A549 (cell line): Measurements from ENCODE around the gene CAPN2. TPM values are rescaled to one million over a fixed set of nuclear protein-coding genes. Genes with fewer than 3 reads are reported as not detected.

Experiments
- ATAC-seq, 2 experiments: fragments of 200-7000 bp in 1 of 2; fragments of >200 bp in 1 of 2; cut with Nextera tagmentation in 1 of 2; cut with Tn5 transposase in 1 of 2; 3 replicates each; pipeline versions ENCODE4 v1.8.0 to v1.9.1; 2018 to 2020; ENCODE audit warnings: mild to moderate bottlenecking in 1 of 2, moderate library complexity in 1 of 2
- CTCF ChIA-PET: fragments of 300-600 bp; sonication (Branson Sonifier 250); formaldehyde crosslinking; extraction: SDS; loops from one replicate; lab custom pipeline; 2021; ENCODE audit warnings: antibody characterized with exemption, inconsistent platforms; lab: Yijun Ruan, JAX
- POLR2A ChIA-PET: fragments of 350-600 bp; formaldehyde crosslinking; extraction: SDS; loops from one replicate; lab custom pipeline; 2021; ENCODE audit warnings: antibody characterized with exemption, inconsistent platforms; lab: Yijun Ruan, JAX
- DNase-seq, 2 experiments: peaks; one replicate each; pipeline versions ENCODE4 v3.0.0 to v3.0.0-alpha.2; 2011 to 2016; ENCODE audit warnings: low read depth in 1 of 2, low spot score in 1 of 2
- FAIRE-seq: peaks from 2 replicates; lab custom pipeline; 2011; peaks lifted over from hg19 to GRCh38; lab: Jason Lieb, UNC
- H3K27ac ChIP-seq, 2 experiments: fragments of >200 bp; sonication (Bioruptor Twin); formaldehyde crosslinking; 3 replicates each; pipeline ENCODE4 v1.5.1; 2016 to 2017
- H3K4me1 ChIP-seq: fragments of >200 bp; sonication (Bioruptor Twin); formaldehyde crosslinking; 3 replicates; pipeline ENCODE4 v1.6.1; 2016
- H3K4me2 ChIP-seq: fragments of >200 bp; sonication (Bioruptor Twin); formaldehyde crosslinking; 3 replicates; pipeline ENCODE4 v1.6.1; 2016
- H3K4me3 ChIP-seq: fragments of >200 bp; sonication (Bioruptor Twin); formaldehyde crosslinking; 3 replicates; pipeline ENCODE4 v1.5.1; 2016
- H3K9me3 ChIP-seq: fragments of >200 bp; sonication (Bioruptor Twin); formaldehyde crosslinking; 3 replicates; pipeline ENCODE4 v1.6.1; 2016
- CBX2 ChIP-seq: fragments of 200-600 bp; sonication (generic); IDR thresholded peaks from 2 replicates; pipeline ENCODE4 v1.6.1; 2016; ENCODE audit warnings: low read depth, mild to moderate bottlenecking, borderline replicate concordance
- CTCF ChIP-seq: fragments of >200 bp; sonication (Bioruptor Twin); formaldehyde crosslinking; IDR thresholded peaks from 3 replicates; pipeline ENCODE4 v1.5.1; 2016
- EHF ChIP-seq: fragments of 250-450 bp; sonication (Bioruptor Pico); IDR thresholded peaks from 2 replicates; pipeline ENCODE4 v1.5.0; 2020; ENCODE audit warnings: mild to moderate bottlenecking
- EP300 ChIP-seq, 2 experiments: fragments of >200 bp; sonication (Bioruptor Twin); formaldehyde crosslinking; IDR thresholded peaks; 2 replicates in 1 of 2; 3 replicates in 1 of 2; pipeline ENCODE4 v1.6.1; 2016 to 2017
- ESRRA ChIP-seq: fragments of 150-350 bp; IDR thresholded peaks from 2 replicates; pipeline ENCODE4 v1.6.1; 2014; ENCODE audit warnings: mild to moderate bottlenecking, low read length, borderline replicate concordance
- FOSB ChIP-seq: fragments of 250-450 bp; sonication (Bioruptor Pico); IDR thresholded peaks from 2 replicates; pipeline ENCODE4 v1.5.0; 2020; ENCODE audit warnings: mild to moderate bottlenecking, moderate library complexity
- FOSL2 ChIP-seq, 2 experiments: fragments of 450-650 bp in 1 of 2; fragments of >200 bp in 1 of 2; sonication (Bioruptor Twin) in 1 of 2; formaldehyde crosslinking; IDR thresholded peaks; 2 replicates each; pipeline versions ENCODE4 v1.5.0 to v1.6.1; 2016 to 2020; ENCODE audit warnings: mild to moderate bottlenecking in 1 of 2, moderate library complexity in 1 of 2
- GATA3 ChIP-seq: IDR thresholded peaks from 2 replicates; pipeline ENCODE4 v1.6.1; 2012; ENCODE audit warnings: borderline replicate concordance
- HDAC2 ChIP-seq: fragments of 200-600 bp; sonication (generic); IDR thresholded peaks from 2 replicates; pipeline ENCODE4 v1.6.1; 2016
- HOXA7 ChIP-seq: fragments of 250-450 bp; sonication (Bioruptor Pico); IDR thresholded peaks from 2 replicates; pipeline ENCODE4 v1.5.0; 2020; ENCODE audit warnings: mild to moderate bottlenecking, moderate library complexity
- HOXB13 ChIP-seq: fragments of 250-450 bp; sonication (Bioruptor Pico); IDR thresholded peaks from 2 replicates; pipeline ENCODE4 v1.5.0; 2020; ENCODE audit warnings: low read depth, mild to moderate bottlenecking, moderate library complexity
- HOXB5 ChIP-seq: fragments of 250-450 bp; sonication (Bioruptor Pico); IDR thresholded peaks from 2 replicates; pipeline ENCODE4 v1.5.0; 2020; ENCODE audit warnings: mild to moderate bottlenecking, moderate library complexity
- JUN ChIP-seq, 2 experiments: fragments of >200 bp; sonication (Bioruptor Twin); formaldehyde crosslinking; IDR thresholded peaks; 2 replicates in 1 of 2; 3 replicates in 1 of 2; pipeline ENCODE4 v1.6.1; 2016 to 2017
- MYC ChIP-seq: IDR thresholded peaks from 2 replicates; pipeline ENCODE4 v1.6.1; 2012; ENCODE audit warnings: mild to moderate bottlenecking, inconsistent platforms, low read length, improper control_type of control experiment, borderline replicate concordance
- NFE2L2 ChIP-seq: fragments of 150-350 bp; conservative IDR thresholded peaks from 2 replicates; pipeline ENCODE4 v1.6.1; 2014; ENCODE audit warnings: low read length
- NPAS2 ChIP-seq: fragments of 250-450 bp; sonication (Bioruptor Pico); IDR thresholded peaks from 2 replicates; pipeline ENCODE4 v1.8.0; 2022; ENCODE audit warnings: mild to moderate bottlenecking, moderate library complexity, borderline replicate concordance
- NR3C1 ChIP-seq: fragments of >200 bp; sonication (Bioruptor Twin); formaldehyde crosslinking; IDR thresholded peaks from 3 replicates; pipeline ENCODE4 v1.6.1; 2017
- POLR2A ChIP-seq: IDR thresholded peaks from 2 replicates; pipeline ENCODE4 v1.6.1; 2012; ENCODE audit warnings: mild to moderate bottlenecking, low read length
- RARB ChIP-seq: fragments of 250-450 bp; sonication (Bioruptor Pico); IDR thresholded peaks from 2 replicates; pipeline ENCODE4 v1.8.0; 2021; ENCODE audit warnings: mild to moderate bottlenecking, moderate library complexity
- RFX5 ChIP-seq: fragments of 450-650 bp; IDR thresholded peaks from 2 replicates; pipeline ENCODE4 v1.7.1; 2014; ENCODE audit warnings: antibody characterized with exemption, mild to moderate bottlenecking, moderate library complexity
- RNF2 ChIP-seq: fragments of 200-600 bp; sonication (generic); IDR thresholded peaks from 2 replicates; pipeline ENCODE4 v1.6.1; 2016; ENCODE audit warnings: low read depth, mild to moderate bottlenecking, antibody characterized with exemption, moderate library complexity, borderline replicate concordance
- ZC3H11A ChIP-seq: fragments of 450-650 bp; IDR thresholded peaks from 2 replicates; pipeline ENCODE4 v1.6.1; 2014; ENCODE audit warnings: antibody characterized with exemption, mild to moderate bottlenecking
- ZFP36 ChIP-seq: fragments of 450-650 bp; IDR thresholded peaks from 2 replicates; pipeline ENCODE4 v1.6.1; 2014; ENCODE audit warnings: borderline replicate concordance; ENCODE audit not compliant: partially characterized antibody
- WGBS: methylation state at CpG from one replicate; pipeline ENCODE4 v1.1.6; 2017; ENCODE audit errors: missing lambda C conversion rate; 5-methylcytosine and 5-hydroxymethylcytosine counted together
- polyA plus RNA-seq, 4 experiments: library from polyadenylated mRNA; depleted of rRNA in 3 of 4; stranded (reverse); fragments of >200 nt; fragmentation: RNase III in 1 of 4; extraction: RNeasy Plus Mini Kit Qiagen cat#74134 plus additional on column Dnase treatment in 1 of 4; gene quantifications; 2 replicates in 3 of 4; 3 replicates in 1 of 4; pipeline ENCODE4 v1.2.3, GENCODE V29; 2011 to 2017
- TF ChIP-seq, protein P1 (sequence below): IDR thresholded peaks from 2 replicates; pipeline ENCODE4 v1.6.1; 2012
- TF ChIP-seq, protein P2 (sequence below): IDR thresholded peaks from 2 replicates; pipeline ENCODE4 v1.6.1; 2012; ENCODE audit warnings: low read depth, borderline replicate concordance
- TF ChIP-seq, protein P3 (sequence below): fragments of 200-600 bp; sonication (generic); IDR thresholded peaks from 2 replicates; pipeline ENCODE4 v1.6.1; 2016; ENCODE audit warnings: antibody characterized with exemption, mild to moderate bottlenecking, moderate library complexity
- TF ChIP-seq, protein P4 (sequence below): fragments of >200 bp; sonication (Bioruptor Twin); formaldehyde crosslinking; IDR thresholded peaks from 2 replicates; pipeline ENCODE4 v1.6.1; 2016
- TF ChIP-seq, protein P5 (sequence below): fragments of 150-350 bp; IDR thresholded peaks from 2 replicates; pipeline ENCODE4 v1.6.1; 2014; ENCODE audit warnings: low read depth, mild to moderate bottlenecking, low read length

Gene CAPN2
- polyA plus RNA-seq, 2 of the 4 experiments (the other 2 are of a cell fraction) = 199 to 300 TPM

DNA sequence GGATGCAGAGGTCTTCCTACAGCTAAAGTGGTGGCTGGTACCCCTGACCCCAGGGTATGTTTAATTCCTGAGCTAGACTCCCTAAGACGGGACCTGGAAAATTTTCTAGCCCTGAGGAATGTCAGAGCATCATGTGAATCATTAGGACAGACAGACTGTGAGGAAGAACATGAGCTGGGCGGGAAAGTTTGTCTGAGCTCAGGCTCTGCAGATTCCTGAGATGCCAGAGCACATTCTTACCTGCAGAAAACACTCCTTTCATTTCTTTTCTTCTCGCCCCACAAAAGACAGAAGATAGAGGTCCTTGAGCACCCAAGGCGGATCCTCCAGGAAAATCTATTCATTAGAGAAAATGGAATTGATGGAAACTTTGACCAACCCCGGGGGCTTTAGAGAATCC, 6.5 kb downstream of the CAPN2 start:
- Histone ChIP-seq H3K27ac (peak overlapping the region; percentile 99), H3K9me3 (no peaks in the 10 kb centered on the region), H3K4me1 (peaks cover 100% of the 10 kb centered on the region), H3K4me2 (peak overlapping the region; percentile 88), H3K4me3 (peak overlapping the region; percentile 8; the same call in 2 of the 3 replicates)
- CTCF ChIA-PET = interaction anchor here (0.8 to 7.1 kb wide), 6 partner anchors 9 to 39 kb away, joined by 3 to 84 read pairs (median 12); no protein-coding TSS in a partner anchor
- ATAC-seq = peak; percentile 12 to 42; a peak in 3 of 6 replicates
- FAIRE-seq = no peak
- POLR2A ChIA-PET = interaction anchor here (0.6 to 2.0 kb wide), 5 partner anchors 11 to 532 kb away, joined by 3 to 7 read pairs (median 5); no protein-coding TSS in a partner anchor
- peak in 1 of 2 experiments; percentile 61 for DNase-seq
- 23% methylated on average over 5 of the region's 5 CpGs for WGBS
- TF ChIP-seq RARB (no peak), GATA3 (peak; percentile 56; the same call in 1 of the 2 replicates), JUN (IDR thresholded peaks at IDR 0.05) (0 out of 5 replicates have a peak, but pooled peaks of 1 of the 2 experiments have one; percentile 16), POLR2A (no peak), EP300 (IDR thresholded peaks at IDR 0.05) (peak in 1 of 2 experiments; percentile 39; a peak in 1 of 5 replicates), FOSB (CRISPR knock-in tag) (no peak)
- TF ChIP-seq, protein P1, sequence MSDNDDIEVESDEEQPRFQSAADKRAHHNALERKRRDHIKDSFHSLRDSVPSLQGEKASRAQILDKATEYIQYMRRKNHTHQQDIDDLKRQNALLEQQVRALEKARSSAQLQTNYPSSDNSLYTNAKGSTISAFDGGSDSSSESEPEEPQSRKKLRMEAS = peak; percentile 55; the same call in 1 of the 2 replicates
- TF ChIP-seq, protein P2, sequence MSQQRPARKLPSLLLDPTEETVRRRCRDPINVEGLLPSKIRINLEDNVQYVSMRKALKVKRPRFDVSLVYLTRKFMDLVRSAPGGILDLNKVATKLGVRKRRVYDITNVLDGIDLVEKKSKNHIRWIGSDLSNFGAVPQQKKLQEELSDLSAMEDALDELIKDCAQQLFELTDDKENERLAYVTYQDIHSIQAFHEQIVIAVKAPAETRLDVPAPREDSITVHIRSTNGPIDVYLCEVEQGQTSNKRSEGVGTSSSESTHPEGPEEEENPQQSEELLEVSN = peak; percentile 28; the same call in 1 of the 2 replicates

DNA sequence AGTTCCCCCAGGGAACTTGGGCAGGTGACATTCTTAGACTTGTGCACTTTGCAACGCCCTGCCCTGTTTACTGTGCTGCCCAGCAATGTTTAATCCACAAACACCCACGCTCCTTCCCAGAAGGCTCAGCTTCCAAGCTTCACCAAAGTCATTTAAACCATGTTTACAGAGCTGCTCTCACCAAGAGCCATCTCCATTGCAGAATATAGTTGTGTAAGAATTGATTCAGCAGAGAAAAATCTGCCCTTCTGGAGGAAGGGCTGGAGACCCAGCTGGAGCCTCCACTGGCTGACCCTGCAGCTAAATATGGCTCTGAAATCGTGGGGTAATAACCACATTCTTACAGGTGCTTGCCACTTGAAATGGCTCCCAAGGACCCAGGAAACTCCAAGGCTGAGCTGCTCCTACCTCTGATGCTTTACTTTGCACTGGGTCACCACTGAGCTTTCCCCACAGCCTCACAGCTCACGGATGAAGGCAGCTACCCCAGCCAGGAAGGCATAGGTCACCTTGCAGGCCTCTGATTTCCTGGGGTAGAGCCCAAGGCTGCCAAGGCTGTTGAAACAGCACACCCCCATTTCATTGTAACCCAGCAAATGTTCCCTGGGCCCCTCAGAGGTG, 8.7 kb downstream of the CAPN2 start:
- peak; percentile 66 to 69 for ATAC-seq
- H3K9me3 ChIP-seq = no peaks in the 10 kb centered on the region
- DNase-seq = peak in 1 of 2 experiments; percentile 87
- H3K4me2 ChIP-seq = peak overlapping the region; percentile 88
- WGBS = 5% methylated on average over 4 of the region's 4 CpGs
- POLR2A ChIA-PET = interaction anchor here (1.0 to 2.2 kb wide), 4 partner anchors 9 to 20 kb away, joined by 3 to 16 read pairs (median 8); partner anchors contain the start of gene CAPN2
- CTCF ChIA-PET = interaction anchor here (1.0 to 7.1 kb wide), 8 partner anchors 9 to 587 kb away, joined by 3 to 84 read pairs (median 6); partner anchors contain the start of gene CAPN2
- peaks cover 100% of the 10 kb centered on the region for H3K4me1 ChIP-seq
- FAIRE-seq = peak; percentile 97
- H3K4me3 ChIP-seq = no peak overlapping the region
- peak overlapping the region; percentile 99 for H3K27ac ChIP-seq
- peak; percentile 81 for TF ChIP-seq HOXB13
- TF ChIP-seq JUN (IDR thresholded peaks at IDR 0.05) = peak; percentile 89 to 95
- no peak for TF ChIP-seq FOSB (CRISPR knock-in tag)
- TF ChIP-seq NFE2L2 = no peak
- no peak for TF ChIP-seq CBX2
- TF ChIP-seq RNF2 = no peak
- TF ChIP-seq ESRRA = no peak
- no peak for TF ChIP-seq NPAS2
- TF ChIP-seq, protein P3, sequence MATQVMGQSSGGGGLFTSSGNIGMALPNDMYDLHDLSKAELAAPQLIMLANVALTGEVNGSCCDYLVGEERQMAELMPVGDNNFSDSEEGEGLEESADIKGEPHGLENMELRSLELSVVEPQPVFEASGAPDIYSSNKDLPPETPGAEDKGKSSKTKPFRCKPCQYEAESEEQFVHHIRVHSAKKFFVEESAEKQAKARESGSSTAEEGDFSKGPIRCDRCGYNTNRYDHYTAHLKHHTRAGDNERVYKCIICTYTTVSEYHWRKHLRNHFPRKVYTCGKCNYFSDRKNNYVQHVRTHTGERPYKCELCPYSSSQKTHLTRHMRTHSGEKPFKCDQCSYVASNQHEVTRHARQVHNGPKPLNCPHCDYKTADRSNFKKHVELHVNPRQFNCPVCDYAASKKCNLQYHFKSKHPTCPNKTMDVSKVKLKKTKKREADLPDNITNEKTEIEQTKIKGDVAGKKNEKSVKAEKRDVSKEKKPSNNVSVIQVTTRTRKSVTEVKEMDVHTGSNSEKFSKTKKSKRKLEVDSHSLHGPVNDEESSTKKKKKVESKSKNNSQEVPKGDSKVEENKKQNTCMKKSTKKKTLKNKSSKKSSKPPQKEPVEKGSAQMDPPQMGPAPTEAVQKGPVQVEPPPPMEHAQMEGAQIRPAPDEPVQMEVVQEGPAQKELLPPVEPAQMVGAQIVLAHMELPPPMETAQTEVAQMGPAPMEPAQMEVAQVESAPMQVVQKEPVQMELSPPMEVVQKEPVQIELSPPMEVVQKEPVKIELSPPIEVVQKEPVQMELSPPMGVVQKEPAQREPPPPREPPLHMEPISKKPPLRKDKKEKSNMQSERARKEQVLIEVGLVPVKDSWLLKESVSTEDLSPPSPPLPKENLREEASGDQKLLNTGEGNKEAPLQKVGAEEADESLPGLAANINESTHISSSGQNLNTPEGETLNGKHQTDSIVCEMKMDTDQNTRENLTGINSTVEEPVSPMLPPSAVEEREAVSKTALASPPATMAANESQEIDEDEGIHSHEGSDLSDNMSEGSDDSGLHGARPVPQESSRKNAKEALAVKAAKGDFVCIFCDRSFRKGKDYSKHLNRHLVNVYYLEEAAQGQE = no peak
- TF ChIP-seq, protein P4, sequence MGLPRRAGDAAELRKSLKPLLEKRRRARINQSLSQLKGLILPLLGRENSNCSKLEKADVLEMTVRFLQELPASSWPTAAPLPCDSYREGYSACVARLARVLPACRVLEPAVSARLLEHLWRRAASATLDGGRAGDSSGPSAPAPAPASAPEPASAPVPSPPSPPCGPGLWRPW = peak; percentile 73; the same call in 1 of the 2 replicates
- peak; percentile 70; the same call in 1 of the 2 replicates for TF ChIP-seq EHF (CRISPR knock-in tag)
- TF ChIP-seq RFX5 = no peak
- TF ChIP-seq MYC = no peak; the same call in 1 of the 2 replicates
- no peak for TF ChIP-seq ZFP36
- TF ChIP-seq ZC3H11A = no peak
- peak; percentile 86 for TF ChIP-seq FOSL2 (IDR thresholded peaks at IDR 0.05)
- peak; percentile 95 for TF ChIP-seq FOSL2 (CRISPR knock-in tag; IDR thresholded peaks at IDR 0.05)
- TF ChIP-seq, protein P5, sequence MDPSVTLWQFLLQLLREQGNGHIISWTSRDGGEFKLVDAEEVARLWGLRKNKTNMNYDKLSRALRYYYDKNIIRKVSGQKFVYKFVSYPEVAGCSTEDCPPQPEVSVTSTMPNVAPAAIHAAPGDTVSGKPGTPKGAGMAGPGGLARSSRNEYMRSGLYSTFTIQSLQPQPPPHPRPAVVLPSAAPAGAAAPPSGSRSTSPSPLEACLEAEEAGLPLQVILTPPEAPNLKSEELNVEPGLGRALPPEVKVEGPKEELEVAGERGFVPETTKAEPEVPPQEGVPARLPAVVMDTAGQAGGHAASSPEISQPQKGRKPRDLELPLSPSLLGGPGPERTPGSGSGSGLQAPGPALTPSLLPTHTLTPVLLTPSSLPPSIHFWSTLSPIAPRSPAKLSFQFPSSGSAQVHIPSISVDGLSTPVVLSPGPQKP = no peak
- TF ChIP-seq CTCF = no peak
- TF ChIP-seq HOXB5 (CRISPR knock-in tag) = 0 out of 2 replicates have a peak, but pooled peaks have one; percentile 65
- TF ChIP-seq HOXA7 (CRISPR knock-in tag) = no peak
- no peak for TF ChIP-seq NR3C1
- TF ChIP-seq POLR2A = no peak
- TF ChIP-seq HDAC2 = no peak
